Sciatic nerve (tissue), 2 donors: ENCODE measurements around the gene GSTT4. TPM values are rescaled to one million over a fixed set of nuclear protein-coding genes. Genes with fewer than 3 reads are reported as not detected.

ENCODE experiments used
- ATAC-seq: fragments of 200-7000 bp; cut with Tn5 transposase; one replicate; pipeline ENCODE4 v1.9.1; 2020; ENCODE audit warnings: mild to moderate bottlenecking, moderate library complexity
- DNase-seq: peaks from one replicate; pipeline ENCODE4 v3.0.0-alpha.2; 2020; ENCODE audit warnings: low spot score
- intact Hi-C: fragments of 100-400 bp; cut with DNase I; formaldehyde crosslinking; loops from one replicate; pipeline ENCODE4 v1.14.2; 2022
- total RNA-seq: library from RNA; stranded (reverse); fragmentation: NEBNext Ultra II Directional; extraction: Animal tissue kit (Norgen Biotek cat#: 25700); gene quantifications from one replicate; pipeline ENCODE4 v1.2.1, GENCODE V29; 2021
- donor health status: DM: no; HTN: no; CAD: no.
- donor health status: DM: no; HTN: no; CAD: no.

GSTT4 gene
- total RNA-seq, 1 donor from 2014 or later: not detected

DNA sequence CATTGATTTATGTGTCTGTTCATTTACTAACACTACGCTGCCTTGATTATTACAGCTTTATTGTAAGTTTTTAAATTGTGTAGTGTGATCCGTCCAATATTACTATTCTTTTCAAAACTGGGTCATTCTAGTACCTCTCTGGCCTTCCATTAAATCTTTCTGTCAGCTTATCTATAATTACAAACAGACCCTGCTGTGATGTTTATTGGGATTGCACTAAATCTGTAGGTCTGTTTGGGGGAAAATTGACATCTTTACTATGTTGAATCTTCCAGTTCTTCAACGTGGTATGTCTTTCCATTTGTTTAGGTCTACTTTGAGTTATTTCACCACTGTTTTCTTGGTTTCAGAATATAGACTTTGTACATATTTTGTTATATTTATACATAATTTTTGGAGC is 21.5 kb upstream of the GSTT4 start:
- ATAC-seq (no peak), DNase-seq (no peak)
- intact Hi-C loops: no loop called here

DNA sequence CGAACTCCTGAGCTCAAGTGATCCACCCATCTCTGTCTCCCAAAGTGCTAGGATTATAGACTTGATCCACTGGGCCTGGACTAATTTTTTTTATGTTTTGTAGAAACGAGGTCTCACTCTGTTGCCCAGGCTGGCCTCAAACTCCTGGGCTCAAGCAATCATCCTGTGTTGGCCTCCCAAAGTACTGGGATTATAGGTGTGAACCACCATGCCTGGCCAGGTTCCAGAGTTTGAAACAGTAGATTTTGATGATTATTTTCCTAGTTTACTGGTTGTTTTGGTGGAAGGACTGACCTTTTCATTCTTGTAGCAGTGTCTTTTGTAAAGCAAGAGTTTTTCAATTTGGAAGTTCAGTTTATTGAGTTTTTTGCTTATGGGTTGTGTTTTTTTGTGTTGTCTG is 20.8 kb upstream of the GSTT4 start:
- DNase-seq: no peak
- intact Hi-C loops: no loop called here
- ATAC-seq: no peak

DNA sequence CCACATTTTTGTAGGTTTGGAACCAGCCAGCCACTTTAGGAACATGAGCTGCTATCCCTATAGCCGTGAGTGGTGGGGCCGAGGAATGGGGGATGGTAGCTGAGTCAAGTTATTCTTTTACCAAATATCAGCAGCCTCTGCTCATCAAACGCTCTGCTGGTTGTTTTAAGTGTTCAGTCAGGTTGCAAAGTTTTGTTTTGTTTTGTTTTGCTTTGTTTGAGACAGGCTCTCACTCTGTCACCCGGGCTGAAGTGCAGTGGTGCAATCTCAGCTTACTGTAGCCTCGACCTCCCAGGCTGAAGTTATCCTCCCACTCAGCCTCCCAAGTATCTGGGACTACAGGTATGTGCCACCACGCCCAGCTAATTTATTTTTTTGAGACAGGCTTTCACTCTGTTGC is 20.2 kb upstream of the GSTT4 start:
- intact Hi-C loops: no loop called here
- DNase-seq: no peak
- no peak for ATAC-seq

DNA sequence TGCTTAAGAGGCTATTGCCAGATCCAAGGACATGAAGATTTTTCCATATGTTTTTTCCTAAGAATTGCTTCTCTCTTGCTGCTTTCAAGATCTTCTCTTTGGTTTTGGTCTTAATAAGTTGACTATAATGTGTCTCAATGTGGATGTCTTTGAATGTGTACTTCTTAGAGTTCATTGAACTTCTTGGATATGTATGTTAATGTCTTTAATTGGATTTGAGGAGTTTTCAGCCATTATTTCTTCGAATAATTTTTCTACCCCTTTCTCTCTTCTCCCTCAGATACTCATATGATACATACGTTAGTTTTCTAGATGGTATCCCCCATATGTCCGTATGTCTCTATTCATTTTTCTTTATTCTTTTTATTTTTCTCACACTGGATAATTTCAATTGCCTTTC is 19.1 kb upstream of the GSTT4 start:
- DNase-seq (no peak), ATAC-seq (no peak)
- intact Hi-C loops: no loop called here

DNA sequence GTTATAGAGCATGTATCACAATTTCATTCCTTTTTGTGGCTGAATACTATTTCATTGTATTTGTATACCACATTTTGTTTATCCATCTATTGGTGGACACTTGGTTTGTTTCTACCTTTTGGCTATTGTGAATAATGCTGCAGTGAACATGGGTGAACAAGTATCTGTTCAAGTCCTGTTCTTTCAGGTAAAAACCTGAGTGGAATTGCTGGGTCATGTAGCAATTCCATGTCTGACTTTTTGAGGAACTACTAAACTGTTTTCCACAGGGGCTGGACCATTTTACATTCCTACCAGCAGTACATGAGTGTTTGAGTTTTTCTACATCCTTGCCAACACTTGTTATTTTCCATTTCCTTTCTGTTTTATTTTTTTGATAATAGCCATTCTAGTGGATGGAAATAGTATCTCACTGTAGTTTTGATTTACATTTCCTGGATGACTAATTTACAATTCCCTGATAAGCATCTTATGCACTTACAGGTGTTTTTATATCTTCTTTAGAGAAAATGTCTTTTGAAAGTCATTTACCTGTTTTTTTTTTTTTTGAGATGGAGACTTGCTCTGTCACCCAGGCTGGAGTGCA is 18.0 kb upstream of the GSTT4 start:
- intact Hi-C loops: no loop called here
- DNase-seq: no peak
- no peak for ATAC-seq

DNA sequence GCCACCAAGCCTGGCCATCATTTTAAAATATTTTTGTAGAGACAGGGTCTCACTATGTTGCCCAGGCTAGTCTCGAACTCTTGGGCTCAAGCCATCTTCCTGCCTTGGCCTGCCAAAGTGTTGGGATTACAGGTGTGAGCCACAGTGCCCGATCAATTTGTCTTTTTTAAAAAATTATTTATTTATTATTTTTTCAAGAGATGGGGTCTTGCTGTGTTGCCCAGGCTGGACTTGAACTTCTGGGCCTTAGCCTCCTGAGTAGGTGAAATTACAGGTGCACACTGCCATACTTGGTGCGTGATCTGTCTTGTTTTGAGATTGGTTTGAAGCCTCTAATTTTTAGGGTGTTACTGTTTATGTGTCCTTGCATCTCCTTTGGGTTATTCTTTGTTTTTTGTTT is 16.1 kb upstream of the GSTT4 start:
- DNase-seq (no peak), ATAC-seq (no peak)
- intact Hi-C loops: no loop called here

DNA sequence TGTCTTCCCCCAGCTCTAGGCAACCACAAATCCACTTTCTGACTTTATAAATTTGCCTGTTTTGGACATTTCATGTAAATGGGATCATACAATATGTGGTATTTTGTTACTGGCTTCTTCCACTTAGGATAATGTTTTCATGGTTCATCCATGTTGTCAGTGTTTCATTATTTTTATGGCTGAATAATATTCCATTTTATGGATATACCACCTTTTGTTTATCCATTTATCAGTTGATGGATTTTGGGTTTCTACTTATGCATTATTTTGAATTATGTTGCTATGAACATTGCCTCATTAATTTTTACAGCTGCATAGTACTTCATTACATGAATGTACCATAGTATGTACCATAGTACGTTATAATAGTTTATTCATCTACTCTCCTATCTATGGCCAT is 10.9 kb upstream of the GSTT4 start:
- ATAC-seq: no peak
- no peak for DNase-seq
- intact Hi-C loops: no loop called here

DNA sequence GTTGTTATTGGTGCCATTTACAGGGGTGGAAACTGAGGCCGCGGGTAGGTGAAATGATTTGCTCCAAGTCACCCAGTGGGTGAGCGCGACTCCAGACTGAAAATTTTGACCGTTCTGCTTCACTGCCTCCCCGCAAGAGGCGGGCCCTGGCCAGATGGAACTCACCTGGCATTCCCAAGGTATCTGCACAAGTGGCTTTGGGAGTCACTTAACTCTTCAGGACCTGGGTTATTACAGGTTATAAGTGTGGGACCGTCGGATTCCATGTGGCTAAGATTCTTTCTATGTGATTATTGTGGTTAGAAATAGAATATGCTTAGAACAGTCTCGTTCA is 6.4 kb upstream of the GSTT4 start:
- intact Hi-C loops: no loop called here
- ATAC-seq: no peak
- DNase-seq: no peak

DNA sequence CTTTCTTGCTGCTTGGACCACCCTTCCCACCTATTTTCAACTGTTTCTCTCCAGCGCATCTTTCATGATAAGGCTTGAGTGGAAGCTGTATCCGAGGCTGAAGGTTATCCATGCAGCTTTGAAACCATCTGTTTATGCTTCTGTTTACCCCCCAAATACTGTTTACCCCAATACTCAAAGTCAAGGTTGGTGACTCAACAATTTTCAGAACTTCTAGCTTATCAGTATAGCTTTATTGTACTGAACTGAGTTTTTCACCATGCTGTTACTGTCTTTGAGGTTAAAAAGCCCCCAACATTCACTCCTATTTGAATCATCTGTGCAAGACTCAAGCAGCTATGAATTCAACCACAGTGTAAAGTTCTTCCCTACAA is 4.8 kb upstream of the GSTT4 start:
- DNase-seq (no peak), ATAC-seq (no peak)
- intact Hi-C loops: no loop called here

DNA sequence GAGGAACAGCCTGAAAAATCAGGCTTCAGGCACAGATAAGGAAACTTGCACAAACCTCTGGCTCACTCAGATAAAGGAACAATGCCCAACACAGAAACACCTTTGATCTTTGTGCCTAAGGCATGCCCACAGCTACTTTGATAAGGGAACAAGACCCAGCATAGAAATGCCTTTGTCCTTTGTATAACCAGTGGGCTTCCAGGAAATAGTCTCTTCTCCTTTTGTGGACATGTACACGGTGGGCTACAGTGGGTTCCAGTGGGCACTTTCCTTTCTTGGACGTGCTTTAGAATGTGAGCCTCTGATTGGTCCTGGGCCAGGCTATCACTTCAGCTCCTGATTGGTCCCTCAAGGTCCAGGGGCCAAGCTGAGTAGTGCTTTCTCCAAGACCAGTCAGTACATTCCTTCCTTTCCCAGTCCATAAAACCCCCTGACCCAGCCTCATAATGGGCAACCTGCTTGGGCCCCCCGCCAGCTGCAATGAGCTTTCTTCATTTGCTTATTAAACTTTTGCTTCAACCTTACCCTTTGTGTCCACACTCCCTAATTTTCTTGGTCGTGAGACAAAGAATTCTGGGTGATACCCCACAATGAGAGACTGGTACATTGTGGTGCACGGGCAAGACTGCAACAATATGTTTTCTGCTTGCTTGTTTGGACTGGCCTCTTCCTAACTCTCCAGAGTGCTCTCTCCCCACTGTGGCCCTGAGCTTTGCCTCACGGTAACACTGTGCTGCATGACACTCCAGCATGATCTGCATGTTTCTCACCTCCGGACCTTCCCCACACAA is 4.2 kb upstream of the GSTT4 start:
- no peak for ATAC-seq
- intact Hi-C loops: loop anchor here (10.0 kb wide), 1 partner anchor 165 kb away; no protein-coding TSS in a partner anchor
- DNase-seq: no peak

DNA sequence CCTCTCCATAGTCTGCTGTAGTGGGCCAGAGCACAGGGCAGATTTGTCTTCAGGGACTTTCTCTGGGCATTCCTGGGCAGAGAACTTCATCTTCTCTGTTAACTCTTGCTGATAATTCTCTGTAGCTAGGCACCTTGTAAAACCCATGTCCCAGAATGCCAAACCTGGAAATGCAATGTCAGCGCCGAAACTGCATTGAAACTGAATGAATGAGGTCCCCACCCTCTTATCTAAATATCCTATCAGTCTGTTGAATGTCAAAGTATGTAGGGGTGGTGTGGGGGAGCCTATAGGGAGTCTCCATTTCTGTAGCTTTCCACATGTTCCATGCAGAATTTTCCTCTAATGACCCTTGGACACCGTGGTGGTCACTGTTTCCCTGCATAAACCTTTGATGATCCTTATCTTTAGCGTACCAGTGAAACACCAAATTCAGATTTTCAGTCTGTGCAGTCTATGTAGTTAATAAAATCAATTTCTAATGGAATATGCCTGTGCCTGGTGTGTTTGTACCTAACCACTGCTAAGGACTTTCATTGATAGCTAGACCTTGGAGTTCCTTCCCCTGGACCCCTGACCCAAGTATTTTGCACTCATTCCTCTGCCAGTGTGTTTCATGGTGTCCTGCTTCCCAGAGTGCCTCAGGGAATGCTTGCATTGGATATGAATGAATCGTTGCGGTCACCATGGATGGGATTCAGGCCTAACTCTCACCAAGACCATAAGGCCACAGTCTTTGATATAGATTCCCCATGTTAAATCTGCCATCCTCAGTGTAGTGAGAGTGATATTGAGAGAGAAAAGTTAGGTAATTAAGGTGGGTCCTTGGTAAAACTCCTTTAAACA is 3.4 kb upstream of the GSTT4 start:
- ATAC-seq: no peak
- DNase-seq: no peak
- intact Hi-C loops: loop anchor here (10.0 kb wide), 1 partner anchor 166 kb away; no protein-coding TSS in a partner anchor

DNA sequence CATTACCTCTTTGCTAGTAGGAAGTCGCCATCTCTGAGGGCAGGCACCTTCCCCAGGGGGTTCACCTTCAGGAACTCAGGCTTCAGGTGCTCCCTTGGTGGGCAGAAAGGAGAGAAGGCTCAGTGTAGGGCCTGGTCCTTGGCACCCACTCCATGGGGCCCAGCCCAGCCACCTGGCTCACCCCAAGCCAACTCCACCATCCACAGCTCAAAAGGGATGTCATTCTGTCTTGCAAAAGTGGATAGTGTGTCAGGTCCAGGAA is 2.7 kb upstream of the GSTT4 start:
- no peak for ATAC-seq
- DNase-seq: no peak
- intact Hi-C loops: loop anchor here (10.0 kb wide), 1 partner anchor 167 kb away; no protein-coding TSS in a partner anchor

DNA sequence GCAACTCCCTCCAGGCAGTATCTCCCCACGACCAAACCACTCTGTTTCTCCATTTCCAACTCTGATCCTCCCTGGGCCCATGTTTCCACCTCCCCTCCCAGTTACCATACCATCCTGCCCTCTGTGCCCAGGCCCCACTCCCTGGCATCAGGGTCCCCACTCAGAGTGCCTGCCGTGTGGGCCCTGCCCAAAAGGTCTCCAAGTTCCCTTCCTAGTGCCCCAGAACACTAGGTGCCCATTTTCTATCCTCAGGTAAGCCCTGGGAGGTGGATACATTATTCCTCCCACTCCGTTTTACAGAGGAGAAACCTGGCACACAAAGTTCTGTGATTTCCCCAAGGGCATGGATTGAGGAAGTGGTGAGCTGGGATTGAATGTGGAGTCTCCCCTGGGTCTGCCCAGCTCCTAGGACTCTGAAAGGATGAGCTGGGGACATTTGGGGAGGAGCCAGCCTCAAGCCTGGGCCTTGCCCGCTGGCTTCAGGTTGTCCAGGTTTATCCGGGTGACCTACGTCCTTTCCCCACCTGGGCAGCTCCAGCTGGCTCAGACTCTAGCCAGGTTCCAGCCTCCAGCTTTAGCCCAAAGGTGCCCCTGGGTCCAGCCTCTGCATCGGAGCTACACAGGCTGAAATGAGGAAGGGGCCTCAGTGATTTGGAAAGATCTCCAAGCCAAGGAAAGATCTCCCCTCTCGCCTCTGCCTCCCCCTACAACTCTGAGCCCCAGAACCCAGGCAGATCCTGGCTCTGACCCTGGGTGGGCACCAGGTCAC is 2.2 kb upstream of the GSTT4 start:
- intact Hi-C loops: loop anchor here (2.0 to 10.0 kb wide), 2 partner anchors 69 to 167 kb away; no protein-coding TSS in a partner anchor
- DNase-seq: no peak
- no peak for ATAC-seq

DNA sequence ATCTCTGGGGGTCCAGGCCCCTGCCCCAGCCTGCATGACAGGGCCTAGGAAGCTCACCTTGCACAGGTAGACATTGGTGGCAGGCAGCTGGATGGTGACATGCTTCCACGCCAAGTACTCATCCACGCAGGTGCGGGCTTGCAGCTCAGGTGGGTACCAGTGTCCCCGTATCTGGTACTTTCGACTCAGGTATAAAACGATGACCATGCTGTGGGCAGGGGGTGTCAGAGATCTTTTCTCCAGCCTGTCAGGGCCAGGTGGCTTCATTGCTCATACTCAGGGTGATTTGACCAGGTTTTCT is 1.6 kb upstream of the GSTT4 start:
- ATAC-seq: no peak
- DNase-seq: no peak
- intact Hi-C loops: loop anchor here (2.0 to 10.0 kb wide), 2 partner anchors 68 to 168 kb away; no protein-coding TSS in a partner anchor

DNA sequence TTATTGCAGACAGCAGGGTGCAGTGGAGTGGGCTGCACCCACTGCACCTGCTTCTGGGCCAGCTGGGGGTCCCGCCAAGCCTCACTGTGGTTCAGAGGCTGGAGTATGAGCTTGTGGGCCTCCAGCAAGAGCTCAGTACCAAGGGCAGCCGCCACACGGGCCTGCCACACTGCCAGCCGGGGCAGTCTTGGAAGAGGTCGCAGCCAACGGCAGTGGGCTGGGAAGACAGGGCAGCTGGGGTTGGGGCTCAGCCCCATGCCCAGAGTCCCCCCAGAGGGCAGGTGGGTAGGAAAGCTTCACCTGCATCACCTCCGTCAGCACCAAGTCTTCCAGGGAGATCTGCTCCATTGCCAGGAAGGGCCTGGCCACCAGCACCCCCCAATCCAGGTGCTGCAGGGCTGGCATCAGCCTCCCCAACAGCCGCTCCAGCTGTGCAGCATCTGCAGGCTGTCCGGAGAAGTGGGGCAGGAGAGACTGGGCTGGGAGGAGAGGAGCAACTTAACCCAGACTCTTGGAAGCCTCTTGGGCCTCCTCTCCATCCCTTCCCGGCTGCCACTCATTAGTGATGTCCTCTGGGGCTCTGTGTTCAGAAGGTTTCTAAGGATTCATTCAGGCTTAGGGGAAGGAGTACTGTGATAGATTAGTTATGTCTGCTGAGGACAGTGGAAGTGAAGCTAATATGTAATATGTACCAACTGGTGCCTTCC is 1.1 kb upstream of the GSTT4 start:
- intact Hi-C loops: loop anchor here (2.0 to 10.0 kb wide), 2 partner anchors 68 to 168 kb away; no protein-coding TSS in a partner anchor
- ATAC-seq (no peak), DNase-seq (no peak)

DNA sequence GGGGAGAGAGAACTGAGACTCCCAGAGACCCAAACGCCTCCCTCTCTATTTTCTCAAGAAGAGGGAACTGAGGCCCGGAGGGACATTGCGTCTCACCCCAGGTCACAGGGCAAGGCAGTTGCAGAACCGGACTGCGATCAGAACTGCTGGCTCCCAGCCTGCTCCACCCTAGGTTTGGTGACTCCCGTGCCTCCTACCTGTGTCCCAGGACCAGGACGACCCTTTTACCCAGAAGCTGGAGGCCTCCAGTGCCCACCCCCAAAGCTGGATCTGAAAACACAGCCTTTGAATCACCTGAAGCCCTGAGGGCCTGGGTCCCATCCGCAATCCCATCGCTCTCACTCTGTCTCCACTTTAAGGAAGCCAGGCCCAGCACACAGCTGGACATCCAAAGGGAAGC is 1.4 kb downstream of the GSTT4 start:
- intact Hi-C loops: loop anchor here (10.0 kb wide), 1 partner anchor 171 kb away; no protein-coding TSS in a partner anchor

DNA sequence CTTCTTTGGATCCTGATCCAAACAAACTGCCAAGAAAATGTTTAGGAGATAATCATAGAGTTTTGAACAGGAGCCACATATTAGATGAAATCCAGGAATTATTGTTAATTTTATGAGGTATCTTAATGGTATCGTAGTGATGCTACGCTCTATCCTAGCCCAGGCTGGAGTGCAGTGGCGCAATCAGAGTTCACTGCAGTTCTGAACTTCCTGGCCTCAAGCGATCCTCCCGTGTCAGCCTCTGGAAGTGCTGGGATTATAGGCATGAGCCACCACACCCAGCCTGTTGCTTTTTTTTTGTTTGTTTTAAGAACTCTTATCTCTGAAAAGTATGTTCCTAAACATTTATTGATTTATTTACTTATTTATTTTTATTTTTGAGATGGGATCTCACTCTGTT is 2.4 kb downstream of the GSTT4 start:
- intact Hi-C loops: loop anchor here (10.0 kb wide), 1 partner anchor 172 kb away; no protein-coding TSS in a partner anchor
- ATAC-seq: no peak
- DNase-seq: no peak

More for the DNA sequence above, 1.4 kb downstream of the GSTT4 start:
- no peak for ATAC-seq
- DNase-seq: no peak

DNA sequence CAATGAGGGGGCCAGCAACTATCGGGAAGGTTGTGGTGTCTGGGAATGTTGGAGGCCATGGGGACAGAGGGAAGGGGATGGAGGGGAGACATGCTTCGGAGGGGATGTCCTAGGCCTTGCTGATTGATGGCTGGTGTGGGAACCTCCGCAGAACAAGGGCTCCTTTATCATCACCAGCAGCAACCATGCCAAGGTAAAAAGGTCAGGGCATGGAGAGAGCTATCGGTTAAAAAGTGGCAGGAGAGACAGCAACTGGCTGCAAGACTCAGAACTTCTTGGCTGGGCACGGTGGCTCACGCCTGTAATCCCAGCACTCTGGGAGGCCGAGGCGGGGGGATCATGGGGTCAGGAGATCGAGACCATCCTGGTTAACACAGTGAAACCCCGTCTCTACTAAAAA is 3.0 kb downstream of the GSTT4 start:
- ATAC-seq (no peak), DNase-seq (no peak)
- intact Hi-C loops: loop anchor here (10.0 kb wide), 1 partner anchor 173 kb away; no protein-coding TSS in a partner anchor

DNA sequence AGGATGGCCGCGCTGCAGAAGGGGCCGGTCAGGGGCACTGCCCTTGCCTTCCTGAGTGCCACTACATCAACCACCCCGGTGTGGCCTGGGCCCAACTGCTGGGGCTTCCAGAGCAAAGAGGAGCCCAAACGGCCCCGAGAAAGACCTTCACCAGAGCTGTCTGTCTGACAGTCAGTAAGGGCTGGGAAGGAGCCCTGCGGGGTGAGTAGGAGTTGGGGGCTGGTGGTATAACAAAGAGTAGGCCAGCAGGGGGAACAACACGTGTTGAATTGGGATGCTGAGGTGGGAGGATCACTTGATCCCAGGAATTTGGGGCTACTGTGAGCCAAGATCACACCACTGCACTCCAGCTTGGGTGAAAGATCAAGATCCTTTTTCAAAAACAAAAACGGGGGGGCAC is 3.9 kb downstream of the GSTT4 start:
- intact Hi-C loops: loop anchor here (10.0 kb wide), 1 partner anchor 173 kb away; no protein-coding TSS in a partner anchor
- ATAC-seq: no peak
- DNase-seq: no peak
